Esophagus muscularis mucosa (tissue), 3 donors: ENCODE data around the gene EEF1AKMT3.

Experiments used
- POLR2A ChIP-seq: fragments of 450-650 bp; IDR thresholded peaks from one replicate; pipeline ENCODE4 v1.6.1; 2017; ENCODE audit warnings: antibody characterized with exemption, moderate library complexity, mild to moderate bottlenecking, low read depth
- POLR2AphosphoS5 ChIP-seq, 2 donors: sonication (generic); formaldehyde crosslinking; IDR thresholded peaks; one replicate each; pipeline ENCODE4 v1.6.1; 2017; ENCODE audit warnings: antibody characterized with exemption in 2 of 2
- TF ChIP-seq, protein P1 (sequence below), 3 experiments: fragments of 200-600 bp in 2 of 3; fragments of 450-650 bp in 1 of 3; sonication (generic) in 2 of 3; IDR thresholded peaks; one replicate each; pipeline ENCODE4 v1.5.1; 2017 to 2019; ENCODE audit warnings: antibody characterized with exemption in 3 of 3, mild to moderate bottlenecking in 2 of 3, moderate library complexity in 1 of 3

DNA sequence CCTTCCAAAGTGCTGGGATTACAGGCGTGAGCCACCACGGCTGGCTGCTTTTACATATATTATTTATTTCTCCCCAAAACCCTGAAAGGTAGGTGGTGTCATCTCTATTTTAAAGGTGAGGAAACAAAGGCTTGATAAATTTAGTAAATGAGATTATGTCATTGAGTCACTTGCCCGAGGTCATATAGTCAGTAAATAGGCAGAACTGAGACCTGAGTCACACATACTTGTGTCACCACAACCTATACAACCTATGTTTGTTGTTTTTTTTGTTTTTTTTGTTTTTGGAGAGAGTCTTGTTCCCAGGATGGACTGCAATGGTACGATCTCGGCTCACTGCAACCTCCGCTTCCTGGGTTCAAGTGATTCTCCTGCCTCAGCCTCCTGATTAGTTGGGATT, 22.9 kb downstream of the EEF1AKMT3 start:
- TF ChIP-seq, protein P1, sequence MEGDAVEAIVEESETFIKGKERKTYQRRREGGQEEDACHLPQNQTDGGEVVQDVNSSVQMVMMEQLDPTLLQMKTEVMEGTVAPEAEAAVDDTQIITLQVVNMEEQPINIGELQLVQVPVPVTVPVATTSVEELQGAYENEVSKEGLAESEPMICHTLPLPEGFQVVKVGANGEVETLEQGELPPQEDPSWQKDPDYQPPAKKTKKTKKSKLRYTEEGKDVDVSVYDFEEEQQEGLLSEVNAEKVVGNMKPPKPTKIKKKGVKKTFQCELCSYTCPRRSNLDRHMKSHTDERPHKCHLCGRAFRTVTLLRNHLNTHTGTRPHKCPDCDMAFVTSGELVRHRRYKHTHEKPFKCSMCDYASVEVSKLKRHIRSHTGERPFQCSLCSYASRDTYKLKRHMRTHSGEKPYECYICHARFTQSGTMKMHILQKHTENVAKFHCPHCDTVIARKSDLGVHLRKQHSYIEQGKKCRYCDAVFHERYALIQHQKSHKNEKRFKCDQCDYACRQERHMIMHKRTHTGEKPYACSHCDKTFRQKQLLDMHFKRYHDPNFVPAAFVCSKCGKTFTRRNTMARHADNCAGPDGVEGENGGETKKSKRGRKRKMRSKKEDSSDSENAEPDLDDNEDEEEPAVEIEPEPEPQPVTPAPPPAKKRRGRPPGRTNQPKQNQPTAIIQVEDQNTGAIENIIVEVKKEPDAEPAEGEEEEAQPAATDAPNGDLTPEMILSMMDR (IDR thresholded peaks at IDR 0.05): no peak
- no peak for TF ChIP-seq POLR2AphosphoS5 (IDR thresholded peaks at IDR 0.05)
- TF ChIP-seq POLR2A: no peak
